ENCODE data around the gene INO80D.

DNA sequence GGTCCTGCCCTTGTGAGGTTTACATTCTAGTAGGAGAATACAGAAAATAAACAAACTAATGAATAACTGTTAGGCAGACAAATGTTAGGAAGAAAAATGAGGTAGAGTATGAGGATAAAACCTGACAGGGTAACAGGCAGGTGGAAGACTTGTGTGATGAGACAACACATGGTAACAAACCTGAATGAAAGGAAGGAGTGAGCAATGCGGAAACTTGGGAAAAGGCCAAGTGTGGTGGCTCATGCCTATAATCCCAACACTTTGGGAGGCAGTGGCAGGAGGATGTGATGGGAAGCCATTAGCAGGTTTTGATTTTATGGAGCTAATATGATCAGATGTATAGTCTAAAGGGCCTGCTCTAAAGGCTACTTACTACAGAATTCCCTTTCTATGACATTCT, 74.2 kb downstream of the INO80D start:
- TF ChIP-seq, protein P1, sequence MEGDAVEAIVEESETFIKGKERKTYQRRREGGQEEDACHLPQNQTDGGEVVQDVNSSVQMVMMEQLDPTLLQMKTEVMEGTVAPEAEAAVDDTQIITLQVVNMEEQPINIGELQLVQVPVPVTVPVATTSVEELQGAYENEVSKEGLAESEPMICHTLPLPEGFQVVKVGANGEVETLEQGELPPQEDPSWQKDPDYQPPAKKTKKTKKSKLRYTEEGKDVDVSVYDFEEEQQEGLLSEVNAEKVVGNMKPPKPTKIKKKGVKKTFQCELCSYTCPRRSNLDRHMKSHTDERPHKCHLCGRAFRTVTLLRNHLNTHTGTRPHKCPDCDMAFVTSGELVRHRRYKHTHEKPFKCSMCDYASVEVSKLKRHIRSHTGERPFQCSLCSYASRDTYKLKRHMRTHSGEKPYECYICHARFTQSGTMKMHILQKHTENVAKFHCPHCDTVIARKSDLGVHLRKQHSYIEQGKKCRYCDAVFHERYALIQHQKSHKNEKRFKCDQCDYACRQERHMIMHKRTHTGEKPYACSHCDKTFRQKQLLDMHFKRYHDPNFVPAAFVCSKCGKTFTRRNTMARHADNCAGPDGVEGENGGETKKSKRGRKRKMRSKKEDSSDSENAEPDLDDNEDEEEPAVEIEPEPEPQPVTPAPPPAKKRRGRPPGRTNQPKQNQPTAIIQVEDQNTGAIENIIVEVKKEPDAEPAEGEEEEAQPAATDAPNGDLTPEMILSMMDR (conservative IDR thresholded peaks at IDR 0.05; ENCODE audit: low read depth, low read length), result no peak
- TF ChIP-seq EZH2 (IDR thresholded peaks at IDR 0.05; ENCODE audit: borderline replicate concordance, low read depth, low read length, poor library complexity, severe bottlenecking), result no peak
